OCI-LY3 (cell line): ENCODE results near the gene FURIN.

Experiments
- H2AFZ ChIP-seq: fragments of 200-600, 300-600 bp; shearing (Covaris generic); 2 replicates; pipeline ENCODE4 v1.6.0; 2014; ENCODE audit warnings: antibody characterized with exemption, low read depth, low read length
- H3K27ac ChIP-seq: fragments of 200-600, 300-600 bp; sonication (generic); 2 replicates; pipeline ENCODE4 v1.5.1; 2014; ENCODE audit warnings: mild to moderate bottlenecking, low read length, moderate library complexity, mixed read lengths
- H3K27me3 ChIP-seq: fragments of 200-600, 300-600 bp; sonication (generic); 2 replicates; pipeline ENCODE4 v1.6.1; 2014; ENCODE audit warnings: low read depth, low read length, mixed read lengths
- H3K36me3 ChIP-seq: fragments of 200-600, 300-600 bp; sonication (generic); replicated peaks from 2 replicates; pipeline ENCODE3; 2014; ENCODE audit warnings: low read depth, low read length, mixed read lengths
- H3K4me1 ChIP-seq: fragments of 300-600, 200-600 bp; sonication (generic); 2 replicates; pipeline ENCODE4 v1.6.1; 2014; ENCODE audit warnings: low read length, mixed read lengths
- H3K4me2 ChIP-seq: fragments of 200-600, 300-600 bp; sonication (generic); 2 replicates; pipeline ENCODE4 v1.6.1; 2014; ENCODE audit warnings: low read length, mixed read lengths
- H3K4me3 ChIP-seq: fragments of 300-600, 200-600 bp; sonication (generic); 2 replicates; pipeline ENCODE4 v1.5.1; 2014; ENCODE audit warnings: antibody characterized with exemption, mild to moderate bottlenecking, low read length, moderate library complexity
- H3K79me2 ChIP-seq: fragments of 300-600, 200-600 bp; shearing (Covaris generic); 2 replicates; pipeline ENCODE4 v1.6.1; 2014; ENCODE audit warnings: mild to moderate bottlenecking, low read length, mixed read lengths
- H3K9ac ChIP-seq: fragments of 300-600, 200-600 bp; shearing (Covaris generic); 2 replicates; pipeline ENCODE4 v1.6.0; 2014; ENCODE audit warnings: mild to moderate bottlenecking, low read length, moderate library complexity
- H3K9me3 ChIP-seq: fragments of 200-600, 300-600 bp; shearing (Covaris generic); 2 replicates; pipeline ENCODE4 v1.6.1; 2014; ENCODE audit warnings: low read length, mixed read lengths; ENCODE audit not compliant: insufficient read depth
- H4K20me1 ChIP-seq: fragments of 200-600, 300-600 bp; sonication (generic); 2 replicates; pipeline ENCODE4 v1.6.1; 2016; ENCODE audit warnings: low read length, mixed read lengths; ENCODE audit not compliant: insufficient read depth
- EZH2phosphoT487 ChIP-seq: fragments of 200-600 bp; shearing (Covaris generic); IDR thresholded peaks from 2 replicates; pipeline ENCODE4 v1.6.1; 2018; ENCODE audit warnings: antibody characterized with exemption, mixed run types, low read depth
- TF ChIP-seq, protein P1 (sequence below): fragments of 200-600, 300-600 bp; sonication (generic); IDR thresholded peaks from 2 replicates; pipeline ENCODE4 v1.5.1; 2014; ENCODE audit warnings: antibody characterized with exemption, low read length, low read depth

Gene FURIN

DNA sequence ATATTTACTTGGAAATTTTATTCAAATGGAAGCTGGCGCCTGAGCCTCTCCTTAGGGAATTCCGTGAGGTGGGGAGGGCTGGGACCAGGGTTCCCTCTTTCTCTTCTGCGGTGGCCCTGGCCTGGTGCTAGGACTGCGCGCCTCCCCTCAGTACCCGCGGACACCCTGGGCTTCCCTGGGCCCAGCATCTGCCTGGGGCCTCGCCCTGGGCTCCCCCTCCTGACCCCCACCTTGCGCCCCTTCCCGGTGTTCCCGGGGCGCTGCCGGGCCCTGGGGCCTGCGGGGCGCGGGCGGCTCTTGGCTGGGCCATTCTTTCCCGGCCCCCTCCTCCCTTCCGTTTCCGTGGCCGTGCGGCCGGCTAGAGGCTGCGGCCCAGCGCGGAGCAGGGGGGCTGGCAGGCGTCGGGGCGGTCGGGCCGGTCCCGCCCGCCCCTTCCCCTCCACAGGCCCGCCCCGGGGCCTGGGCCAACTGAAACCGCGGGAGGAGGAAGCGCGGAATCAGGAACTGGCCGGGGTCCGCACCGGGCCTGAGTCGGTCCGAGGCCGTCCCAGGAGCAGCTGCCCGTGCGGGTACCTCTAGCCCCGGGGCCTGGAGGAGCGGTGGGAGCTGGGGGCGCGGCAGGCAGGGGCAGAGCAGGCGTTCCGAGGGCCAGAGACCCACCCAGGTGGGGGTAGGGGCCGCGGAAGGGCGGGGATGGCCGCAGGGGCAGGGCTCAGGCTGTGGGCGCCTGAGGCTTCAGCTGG lies 15.8 kb downstream of the FURIN start, which contains the start of gene FES:
Gene FES (plus strand): TSS at position 529 of the 743 bp plus-strand sequence. CDS start 542 bp downstream, outside the sequence.
- peak within 1 kb of the TSS; percentile 29; the same call in 1 of the 2 replicates for H3K9ac ChIP-seq

DNA sequence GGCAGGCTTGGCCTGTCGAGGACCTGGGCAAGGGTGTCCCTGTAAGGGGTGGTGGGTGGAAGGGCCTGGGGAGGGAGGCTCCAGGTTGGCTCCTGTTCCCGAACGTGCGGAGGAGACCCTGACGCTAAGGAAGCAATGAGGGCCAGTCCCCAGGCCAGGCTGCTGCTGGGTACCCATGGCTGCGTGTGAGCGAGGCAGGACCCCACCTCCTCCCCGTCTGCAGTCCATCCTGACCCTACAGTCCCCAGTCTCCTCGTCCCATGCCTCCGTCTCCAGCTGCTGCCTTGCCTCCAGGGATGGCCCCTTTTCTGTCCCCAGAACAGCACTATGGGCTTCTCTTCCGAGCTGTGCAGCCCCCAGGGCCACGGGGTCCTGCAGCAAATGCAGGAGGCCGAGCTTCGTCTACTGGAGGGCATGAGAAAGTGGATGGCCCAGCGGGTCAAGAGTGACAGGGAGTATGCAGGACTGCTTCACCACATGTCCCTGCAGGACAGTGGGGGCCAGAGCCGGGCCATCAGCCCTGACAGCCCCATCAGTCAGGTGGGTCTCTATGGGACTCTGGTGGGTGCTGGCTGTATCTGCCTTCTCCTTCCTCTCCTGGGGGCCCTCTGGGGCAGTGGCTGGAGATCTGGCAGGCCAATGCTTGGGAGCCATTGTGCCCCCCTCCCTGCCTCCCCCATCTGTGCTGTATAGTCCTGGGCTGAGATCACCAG lies 16.5 kb downstream of the FURIN start:
- no peak for TF ChIP-seq EZH2phosphoT487
- TF ChIP-seq, protein P1, sequence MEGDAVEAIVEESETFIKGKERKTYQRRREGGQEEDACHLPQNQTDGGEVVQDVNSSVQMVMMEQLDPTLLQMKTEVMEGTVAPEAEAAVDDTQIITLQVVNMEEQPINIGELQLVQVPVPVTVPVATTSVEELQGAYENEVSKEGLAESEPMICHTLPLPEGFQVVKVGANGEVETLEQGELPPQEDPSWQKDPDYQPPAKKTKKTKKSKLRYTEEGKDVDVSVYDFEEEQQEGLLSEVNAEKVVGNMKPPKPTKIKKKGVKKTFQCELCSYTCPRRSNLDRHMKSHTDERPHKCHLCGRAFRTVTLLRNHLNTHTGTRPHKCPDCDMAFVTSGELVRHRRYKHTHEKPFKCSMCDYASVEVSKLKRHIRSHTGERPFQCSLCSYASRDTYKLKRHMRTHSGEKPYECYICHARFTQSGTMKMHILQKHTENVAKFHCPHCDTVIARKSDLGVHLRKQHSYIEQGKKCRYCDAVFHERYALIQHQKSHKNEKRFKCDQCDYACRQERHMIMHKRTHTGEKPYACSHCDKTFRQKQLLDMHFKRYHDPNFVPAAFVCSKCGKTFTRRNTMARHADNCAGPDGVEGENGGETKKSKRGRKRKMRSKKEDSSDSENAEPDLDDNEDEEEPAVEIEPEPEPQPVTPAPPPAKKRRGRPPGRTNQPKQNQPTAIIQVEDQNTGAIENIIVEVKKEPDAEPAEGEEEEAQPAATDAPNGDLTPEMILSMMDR: no peak
- no peaks in the 10 kb centered on the region for H3K79me2 ChIP-seq
- H3K4me1 ChIP-seq: peaks cover 14% of the 10 kb centered on the region; the same call in 1 of the 2 replicates
- H3K4me3 ChIP-seq: peak overlapping the region; percentile 58
- peak overlapping the region; percentile 55 for H3K4me2 ChIP-seq
- no peaks in the 10 kb centered on the region for H4K20me1 ChIP-seq
- no peaks in the 10 kb centered on the region for H3K27me3 ChIP-seq
- no peak overlapping the region for H2AFZ ChIP-seq
- peak overlapping the region; percentile 29; the same call in 1 of the 2 replicates for H3K9ac ChIP-seq
- H3K9me3 ChIP-seq: no peaks in the 10 kb centered on the region
- H3K36me3 ChIP-seq: no peaks in the 10 kb centered on the region
- H3K27ac ChIP-seq: no peak overlapping the region

More for the DNA sequence above, 15.8 kb downstream of the FURIN start, which contains the start of gene FES:
- Histone ChIP-seq H3K4me2 (peak within 1 kb of the TSS; percentile 55), H3K4me3 (peak within 1 kb of the TSS; percentile 58), H3K27me3 (no peaks in the 10 kb centered on the region), H3K36me3 (peaks cover 3% of the 10 kb centered on the region), H3K4me1 (peaks cover 14% of the 10 kb centered on the region; the same call in 1 of the 2 replicates), H2AFZ (no peak within 1 kb of the TSS), H3K79me2 (no peaks in the 10 kb centered on the region), H4K20me1 (no peaks in the 10 kb centered on the region), H3K27ac (no peak within 1 kb of the TSS), H3K9me3 (no peaks in the 10 kb centered on the region)
- TF ChIP-seq, protein P1: no peak
- TF ChIP-seq EZH2phosphoT487: no peak

DNA sequence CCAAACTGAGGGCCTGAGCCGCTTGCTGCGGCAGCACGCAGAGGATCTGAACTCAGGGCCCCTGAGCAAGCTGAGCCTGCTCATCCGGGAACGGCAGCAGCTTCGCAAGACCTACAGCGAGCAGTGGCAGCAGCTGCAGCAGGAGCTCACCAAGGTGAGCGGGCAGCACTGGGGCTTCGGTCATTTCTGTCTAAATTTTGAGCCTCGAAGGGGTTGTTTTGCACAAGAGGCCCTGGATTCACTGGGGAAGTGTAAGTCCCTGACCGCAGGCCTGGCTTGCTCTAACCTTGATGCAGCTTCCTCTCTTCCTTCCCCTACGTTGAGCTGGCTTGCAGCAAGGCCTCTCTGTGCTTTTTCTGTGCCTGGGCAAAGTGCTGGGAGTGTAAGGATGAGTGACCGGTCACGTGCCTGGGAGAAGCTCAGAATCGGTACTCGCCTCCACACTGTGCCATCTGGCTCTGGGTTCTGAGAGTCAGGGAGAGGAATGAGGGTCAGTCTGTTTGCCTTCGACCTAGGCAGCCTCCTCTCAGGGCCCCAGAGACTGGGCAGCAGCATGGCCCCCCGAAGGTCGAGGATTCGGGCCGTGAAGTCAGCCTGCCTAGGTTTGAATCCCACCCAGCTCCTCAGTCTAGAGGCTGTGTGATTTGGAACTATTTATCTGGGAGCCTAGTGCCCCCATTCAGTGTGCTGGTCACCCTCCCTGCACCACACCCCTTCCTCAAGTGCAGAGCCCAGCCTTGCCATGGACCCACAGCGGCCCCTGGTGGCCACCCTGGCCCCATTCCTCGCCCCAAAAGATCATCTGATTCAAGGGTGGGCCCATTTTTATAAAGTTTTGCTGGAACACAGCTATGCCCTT lies 17.3 kb downstream of the FURIN start:
- Histone ChIP-seq H3K36me3 (no peaks in the 10 kb centered on the region), H3K9ac (no peak overlapping the region), H3K27ac (no peak overlapping the region), H2AFZ (no peak overlapping the region), H4K20me1 (no peaks in the 10 kb centered on the region), H3K4me2 (peak overlapping the region; percentile 20), H3K9me3 (no peaks in the 10 kb centered on the region), H3K27me3 (no peaks in the 10 kb centered on the region), H3K4me3 (no peak overlapping the region), H3K4me1 (peaks cover 14% of the 10 kb centered on the region; the same call in 1 of the 2 replicates), H3K79me2 (no peaks in the 10 kb centered on the region)
- TF ChIP-seq, protein P1: peak; percentile 99
- no peak for TF ChIP-seq EZH2phosphoT487
